HFF-Myc (cell line): ENCODE data around the gene TOX3.

Source experiments
- DNase-seq: peaks from one replicate; pipeline ENCODE4 v3.0.0-alpha.2; 2011; ENCODE audit warnings: low read depth; ENCODE audit errors: extremely low read depth
- H3K4me3 ChIP-seq: replicated peaks from 2 replicates; pipeline ENCODE4 v1.5.1; 2011; ENCODE audit warnings: low read depth, mild to moderate bottlenecking, control low read depth, low read length
- CTCF ChIP-seq: IDR thresholded peaks from 2 replicates; pipeline ENCODE4 v1.5.1; 2012; ENCODE audit warnings: mild to moderate bottlenecking, low read depth, low read length, control low read depth; ENCODE audit errors: missing control alignments

Gene TOX3

GRCh38 chr16:52547004-52547833 lies at the start of gene TOX3:
Gene TOX3 (minus strand): TSS chr16:52547143. CDS start chr16:52546723, 420 bp downstream.
- TF ChIP-seq CTCF = no peak
- no peak within 1 kb of the TSS for H3K4me3 ChIP-seq
- DNase-seq = no peak

GRCh38 chr16:52592778-52593177 lies 45.8 kb upstream of the TOX3 start:
- no peak for TF ChIP-seq CTCF
- DNase-seq = no peak
- no peak overlapping the region for H3K4me3 ChIP-seq

GRCh38 chr16:52591934-52592592 lies 45.1 kb upstream of the TOX3 start:
- no peak for TF ChIP-seq CTCF
- no peak overlapping the region for H3K4me3 ChIP-seq
- DNase-seq = no peak

GRCh38 chr16:52591471-52591870 lies 44.5 kb upstream of the TOX3 start:
- DNase-seq = no peak
- H3K4me3 ChIP-seq = no peak overlapping the region
- no peak for TF ChIP-seq CTCF

- no peak for DNase-seq
Observed at GRCh38 chr16:52586159-52586558, 39.2 kb upstream of the TOX3 start.

More at GRCh38 chr16:52586159-52586558, 39.2 kb upstream of the TOX3 start:
- H3K4me3 ChIP-seq = no peak overlapping the region
- TF ChIP-seq CTCF = no peak
